IPS-18c (cell line): ENCODE measurements around the gene NPAS2.

Experiments used
- H3K4me3 ChIP-seq: 2 replicates; pipeline ENCODE4 v1.7.0; 2013; ENCODE audit warnings: low read depth, mild to moderate bottlenecking, low read length, moderate library complexity; ENCODE audit not compliant: insufficient read depth
- H3K9me3 ChIP-seq: one replicate; pipeline ENCODE4 v1.6.1; 2013; ENCODE audit warnings: mild to moderate bottlenecking, low read length, moderate library complexity; ENCODE audit not compliant: control insufficient read depth, insufficient read depth

Gene NPAS2

GRCh38 chr2:100957996-100958653 is 138.2 kb downstream of the NPAS2 start:
- Histone ChIP-seq H3K9me3 (no peaks in the 10 kb centered on the region), H3K4me3 (no peak overlapping the region)

GRCh38 chr2:100959225-100959880 is 139.4 kb downstream of the NPAS2 start:
- Histone ChIP-seq H3K4me3 (no peak overlapping the region), H3K9me3 (no peaks in the 10 kb centered on the region)

GRCh38 chr2:100960688-100961087 is 140.7 kb downstream of the NPAS2 start:
- H3K9me3 ChIP-seq, result no peaks in the 10 kb centered on the region

DNA sequence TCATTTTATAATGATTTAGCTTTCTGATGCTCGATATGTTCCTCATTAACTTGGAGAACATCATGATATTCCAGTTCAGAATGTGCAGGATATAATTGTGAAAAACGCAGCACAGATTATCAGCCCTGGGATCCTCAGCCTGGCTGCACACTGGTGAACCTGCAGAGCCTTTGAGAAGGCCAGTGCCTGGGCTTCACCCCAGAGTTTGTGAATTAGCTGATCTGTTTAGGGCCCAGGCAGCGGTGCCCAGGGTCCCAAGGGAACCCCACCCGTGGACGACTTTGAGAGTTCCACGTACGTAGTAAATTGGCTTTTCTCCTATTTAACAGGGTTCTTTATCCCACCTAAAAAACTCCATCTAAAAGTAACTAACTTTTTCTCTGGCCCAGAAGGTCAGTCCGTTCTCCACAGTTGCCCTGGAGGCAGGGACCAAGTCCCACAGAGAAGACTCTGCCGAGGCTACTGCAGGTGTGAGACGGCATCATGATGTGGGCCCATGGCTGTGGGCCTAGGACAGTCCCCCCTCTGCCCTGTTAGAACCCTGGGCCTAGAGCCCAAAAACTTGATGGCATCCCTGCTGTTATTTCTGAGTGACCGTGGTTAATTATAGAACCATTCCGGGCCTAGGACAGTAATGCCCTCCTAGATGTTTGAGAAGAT is 142.6 kb downstream of the NPAS2 start:
- no peak overlapping the region for H3K4me3 ChIP-seq

More at GRCh38 chr2:100960688-100961087, 140.7 kb downstream of the NPAS2 start:
- no peak overlapping the region for H3K4me3 ChIP-seq

GRCh38 chr2:100963026-100963375 is 143.1 kb downstream of the NPAS2 start:
- H3K4me3 ChIP-seq, result no peak overlapping the region
- no peaks in the 10 kb centered on the region for H3K9me3 ChIP-seq

More for the DNA sequence above, 142.6 kb downstream of the NPAS2 start:
- no peaks in the 10 kb centered on the region for H3K9me3 ChIP-seq

DNA sequence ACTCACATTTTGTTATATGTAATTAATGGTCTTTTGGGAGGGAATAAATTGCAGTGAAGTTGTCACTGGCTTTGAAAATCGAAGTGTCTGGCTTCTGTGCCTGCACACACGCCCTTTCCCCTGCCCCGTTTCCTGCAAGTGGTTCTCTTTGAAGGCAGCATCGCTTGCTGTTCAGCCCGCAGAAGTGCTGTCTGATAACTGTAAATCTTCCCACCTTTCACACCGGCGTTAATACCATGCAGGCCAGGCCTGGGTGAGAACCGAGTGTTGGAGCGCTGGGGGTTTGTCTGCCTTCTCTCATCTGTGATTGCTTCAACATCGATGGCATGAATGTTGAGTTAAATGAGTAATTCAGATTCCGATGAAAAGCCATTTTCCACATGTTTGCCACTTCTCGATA is 144.3 kb downstream of the NPAS2 start:
- Histone ChIP-seq H3K9me3 (no peaks in the 10 kb centered on the region), H3K4me3 (no peak overlapping the region)

DNA sequence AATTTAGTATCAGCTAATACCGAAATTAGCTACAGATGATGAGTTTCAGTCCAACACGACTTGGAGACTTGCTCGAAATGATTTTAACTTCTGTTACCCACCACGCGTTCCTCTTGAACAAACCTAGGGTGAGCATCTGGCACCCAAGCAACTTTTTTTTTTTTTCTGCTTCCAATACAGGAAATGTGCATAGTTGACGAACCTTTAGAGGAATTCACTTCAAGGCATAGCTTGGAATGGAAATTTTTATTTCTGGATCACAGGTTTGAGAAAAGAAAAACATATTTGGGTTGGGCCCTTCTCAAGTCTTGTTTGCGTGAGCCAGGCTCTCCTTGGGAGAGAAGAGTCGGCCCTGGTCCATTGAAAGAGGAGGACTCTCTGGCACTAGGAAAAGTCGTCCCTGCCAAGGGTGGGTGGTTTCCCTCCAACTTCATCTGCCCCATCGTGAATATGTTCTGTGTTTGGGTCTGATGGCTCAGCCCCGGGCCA is 144.8 kb downstream of the NPAS2 start:
- H3K4me3 ChIP-seq, result no peak overlapping the region
- H3K9me3 ChIP-seq, result no peaks in the 10 kb centered on the region

DNA sequence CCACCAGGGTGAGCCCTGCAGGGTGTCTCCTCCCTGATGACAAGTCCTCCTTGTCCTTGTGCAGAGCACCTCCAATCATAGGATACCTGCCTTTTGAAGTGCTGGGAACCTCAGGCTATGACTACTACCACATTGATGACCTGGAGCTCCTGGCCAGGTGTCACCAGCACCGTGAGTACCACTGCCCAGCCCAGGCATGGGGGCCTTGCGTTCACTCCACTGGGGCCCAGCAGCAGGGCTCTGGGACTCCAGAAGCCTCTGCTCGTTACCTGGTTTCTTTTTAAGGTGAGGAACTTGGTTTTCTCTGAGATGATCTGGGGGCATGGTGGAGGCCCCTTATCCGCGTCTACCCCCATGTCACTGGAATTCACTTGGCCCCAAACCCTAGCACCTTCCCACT is 145.7 kb downstream of the NPAS2 start:
- Histone ChIP-seq H3K9me3 (no peaks in the 10 kb centered on the region), H3K4me3 (no peak overlapping the region)

DNA sequence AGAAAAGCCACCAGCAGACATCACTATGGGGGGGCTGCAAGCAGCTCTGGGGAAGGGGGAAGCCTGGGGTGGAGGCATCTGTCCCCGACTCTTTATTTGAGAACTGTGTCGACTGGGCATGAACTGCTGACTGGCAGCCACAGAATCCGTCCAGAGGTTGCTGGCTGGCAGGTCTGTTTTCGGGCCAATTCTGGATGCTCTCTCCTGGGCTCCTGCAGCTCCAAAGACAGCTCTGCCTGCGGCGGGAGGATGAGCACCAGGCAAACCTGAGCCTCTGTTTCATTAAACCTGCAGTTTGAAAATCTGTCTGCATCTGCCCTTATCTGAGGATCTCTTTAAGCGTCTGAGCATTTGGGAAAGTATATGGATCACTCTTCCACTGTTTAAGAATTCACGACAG is 147.8 kb downstream of the NPAS2 start:
- H3K9me3 ChIP-seq, result no peaks in the 10 kb centered on the region
- H3K4me3 ChIP-seq, result no peak overlapping the region

- H3K4me3 ChIP-seq, result no peak overlapping the region
- H3K9me3 ChIP-seq, result no peaks in the 10 kb centered on the region
Measured at GRCh38 chr2:100968146-100969145, 148.5 kb downstream of the NPAS2 start.

- Histone ChIP-seq H3K4me3 (no peak overlapping the region), H3K9me3 (no peaks in the 10 kb centered on the region)
Measured at GRCh38 chr2:100969998-100970397, 150.1 kb downstream of the NPAS2 start.

- Histone ChIP-seq H3K4me3 (no peak overlapping the region), H3K9me3 (no peaks in the 10 kb centered on the region)
Measured at GRCh38 chr2:100971221-100971620, 151.3 kb downstream of the NPAS2 start.

- Histone ChIP-seq H3K4me3 (no peak overlapping the region), H3K9me3 (no peaks in the 10 kb centered on the region)
Measured at GRCh38 chr2:100972452-100972851, 152.5 kb downstream of the NPAS2 start.

GRCh38 chr2:100974712-100975520 is 155.0 kb downstream of the NPAS2 start:
- no peaks in the 10 kb centered on the region for H3K9me3 ChIP-seq

DNA sequence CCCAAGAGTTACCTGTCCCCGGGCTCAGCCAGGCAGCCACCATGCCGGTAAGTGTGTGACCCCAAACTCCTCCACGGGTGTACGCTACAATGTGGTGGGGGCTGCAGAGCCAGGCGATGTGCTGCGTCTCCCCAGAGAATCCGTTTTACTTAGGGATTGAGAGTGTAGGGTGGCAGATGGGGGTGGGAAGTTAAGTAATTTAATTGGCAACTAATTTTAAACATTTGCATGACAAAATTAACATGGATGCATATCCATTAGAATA is 155.5 kb downstream of the NPAS2 start:
- Histone ChIP-seq H3K9me3 (no peaks in the 10 kb centered on the region), H3K4me3 (no peak overlapping the region)

More at GRCh38 chr2:100974712-100975520, 155.0 kb downstream of the NPAS2 start:
- no peak overlapping the region for H3K4me3 ChIP-seq

GRCh38 chr2:100976061-100976460 is 156.1 kb downstream of the NPAS2 start:
- Histone ChIP-seq H3K9me3 (no peaks in the 10 kb centered on the region), H3K4me3 (no peak overlapping the region)
